Measurements from ENCODE around the gene KRTAP10-5. TPM values are rescaled to one million over a fixed set of nuclear protein-coding genes. Genes with fewer than 3 reads are reported as not detected.
"Not testable (repeated sequence)": the region's sequence is repeated elsewhere in the genome, so short reads cannot be mapped to it uniquely, and the experiment has no call there.

KRTAP10-5 gene
- total RNA-seq, 1 donor from 2014 or later, result not detected

- no peaks in the 10 kb centered on the region for H3K36me3 ChIP-seq
- H3K27me3 ChIP-seq (ENCODE audit: low read depth), result no peaks in the 10 kb centered on the region
- intact Hi-C loops (cut with DNase I), result no loop called here
- H3K4me3 ChIP-seq, result no peak overlapping the region
- ATAC-seq, result no peak
- H3K9me3 ChIP-seq, result peaks cover 13% of the 10 kb centered on the region
- no peak overlapping the region for H3K27ac ChIP-seq
- TF ChIP-seq CTCF (IDR thresholded peaks at IDR 0.05), result no peak
- no peak for DNase-seq
- no peaks in the 10 kb centered on the region for H3K4me1 ChIP-seq
Observed at GRCh38 chr21:44613386-44614155, 33.2 kb upstream of the KRTAP10-5 start.

DNA sequence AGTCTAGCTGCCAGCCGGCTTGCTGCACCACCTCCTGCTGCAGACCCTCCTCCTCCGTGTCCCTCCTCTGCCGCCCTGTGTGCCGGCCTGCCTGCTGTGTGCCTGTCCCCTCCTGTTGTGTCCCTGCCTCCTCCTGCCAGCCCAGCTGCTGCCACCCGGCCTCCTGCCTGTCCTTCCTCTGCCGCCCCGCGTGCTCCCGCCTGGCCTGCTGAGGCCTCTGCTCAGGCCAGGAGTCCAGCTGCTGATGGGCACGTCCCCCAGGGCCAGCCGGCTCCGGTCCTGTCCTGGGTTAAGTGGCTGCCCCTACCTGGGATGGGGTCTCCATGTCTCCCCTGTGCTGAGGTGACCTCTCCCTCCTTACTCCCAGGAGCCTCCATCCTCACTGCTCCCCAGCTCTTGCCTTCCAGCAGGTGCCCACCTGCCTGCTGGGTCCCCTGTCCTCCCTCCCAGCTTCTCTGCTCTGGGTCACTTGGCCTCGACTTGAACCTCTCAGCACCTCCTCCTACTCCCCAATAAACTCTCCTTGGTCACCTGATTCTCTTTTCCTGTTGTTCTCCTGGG is 32.3 kb upstream of the KRTAP10-5 start:
- Histone ChIP-seq H3K4me3 (no peak overlapping the region), H3K27me3 (ENCODE audit: low read depth) (no peaks in the 10 kb centered on the region), H3K27ac (no peak overlapping the region), H3K9me3 (peaks cover 13% of the 10 kb centered on the region), H3K36me3 (no peaks in the 10 kb centered on the region), H3K4me1 (no peaks in the 10 kb centered on the region)
- ATAC-seq (no peak), DNase-seq (no peak)
- intact Hi-C loops (cut with DNase I), result no loop called here
- no peak for TF ChIP-seq CTCF (IDR thresholded peaks at IDR 0.05)

DNA sequence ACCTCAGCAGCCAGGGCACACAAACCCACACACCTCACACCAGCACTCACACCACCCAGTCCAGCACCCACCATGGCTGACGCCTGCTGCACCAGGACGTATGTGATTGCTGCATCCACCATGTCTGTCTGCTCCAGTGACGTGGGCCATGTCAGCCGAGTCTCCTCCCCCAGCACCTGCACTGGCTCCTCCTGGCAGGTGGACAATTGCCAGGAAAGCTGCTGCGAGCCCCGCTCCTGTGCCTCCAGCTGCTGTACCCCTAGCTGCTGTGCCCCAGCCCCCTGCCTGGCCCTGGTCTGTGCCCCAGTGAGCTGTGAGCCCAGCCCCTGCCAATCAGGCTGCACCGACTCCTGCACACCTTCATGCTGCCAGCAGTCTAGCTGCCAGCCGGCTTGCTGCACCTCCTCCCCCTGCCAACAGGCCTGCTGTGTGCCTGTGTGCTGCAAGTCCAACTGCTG is 31.7 kb upstream of the KRTAP10-5 start, which contains the start of gene KRTAP10-8:
TSS of gene KRTAP10-8 (plus strand) at position 51 of the 458 bp plus-strand sequence. CDS start at position 73, 22 bp downstream.
- ATAC-seq (no peak), DNase-seq (no peak)
- TF ChIP-seq CTCF (IDR thresholded peaks at IDR 0.05), result no peak
- H3K36me3 ChIP-seq, result no peaks in the 10 kb centered on the region
- no peaks in the 10 kb centered on the region for H3K4me1 ChIP-seq
- H3K4me3 ChIP-seq, result no peak within 1 kb of the TSS
- H3K9me3 ChIP-seq, result peaks cover 13% of the 10 kb centered on the region
- H3K27ac ChIP-seq, result no peak within 1 kb of the TSS
- intact Hi-C loops (cut with DNase I), result no loop called here
- H3K27me3 ChIP-seq (ENCODE audit: low read depth), result no peaks in the 10 kb centered on the region

DNA sequence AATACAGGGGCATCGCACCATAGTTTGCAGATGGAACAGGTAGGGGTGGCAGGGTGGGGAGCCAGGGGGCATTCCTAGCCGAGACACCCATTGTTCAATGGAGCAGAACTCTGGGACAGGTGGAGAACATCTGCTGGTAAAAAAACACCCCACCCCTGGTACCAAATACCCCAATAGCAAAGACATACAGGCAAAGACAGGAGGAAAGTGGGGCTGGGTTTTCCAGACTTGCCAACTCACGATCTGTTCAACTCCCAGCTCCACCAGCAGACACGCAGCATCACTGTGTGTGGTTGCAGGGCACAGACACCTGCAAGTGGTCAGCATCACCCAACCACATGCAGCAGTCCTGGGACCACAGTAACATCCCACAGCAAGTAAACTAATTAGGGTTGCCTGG is 31.1 kb upstream of the KRTAP10-5 start:
- no peak overlapping the region for H3K27ac ChIP-seq
- no peaks in the 10 kb centered on the region for H3K27me3 ChIP-seq (ENCODE audit: low read depth)
- H3K4me1 ChIP-seq, result no peaks in the 10 kb centered on the region
- TF ChIP-seq CTCF (IDR thresholded peaks at IDR 0.05), result no peak
- DNase-seq (no peak), ATAC-seq (no peak)
- intact Hi-C loops (cut with DNase I), result no loop called here
- H3K4me3 ChIP-seq, result no peak overlapping the region
- H3K36me3 ChIP-seq, result no peaks in the 10 kb centered on the region
- H3K9me3 ChIP-seq, result peaks cover 13% of the 10 kb centered on the region

DNA sequence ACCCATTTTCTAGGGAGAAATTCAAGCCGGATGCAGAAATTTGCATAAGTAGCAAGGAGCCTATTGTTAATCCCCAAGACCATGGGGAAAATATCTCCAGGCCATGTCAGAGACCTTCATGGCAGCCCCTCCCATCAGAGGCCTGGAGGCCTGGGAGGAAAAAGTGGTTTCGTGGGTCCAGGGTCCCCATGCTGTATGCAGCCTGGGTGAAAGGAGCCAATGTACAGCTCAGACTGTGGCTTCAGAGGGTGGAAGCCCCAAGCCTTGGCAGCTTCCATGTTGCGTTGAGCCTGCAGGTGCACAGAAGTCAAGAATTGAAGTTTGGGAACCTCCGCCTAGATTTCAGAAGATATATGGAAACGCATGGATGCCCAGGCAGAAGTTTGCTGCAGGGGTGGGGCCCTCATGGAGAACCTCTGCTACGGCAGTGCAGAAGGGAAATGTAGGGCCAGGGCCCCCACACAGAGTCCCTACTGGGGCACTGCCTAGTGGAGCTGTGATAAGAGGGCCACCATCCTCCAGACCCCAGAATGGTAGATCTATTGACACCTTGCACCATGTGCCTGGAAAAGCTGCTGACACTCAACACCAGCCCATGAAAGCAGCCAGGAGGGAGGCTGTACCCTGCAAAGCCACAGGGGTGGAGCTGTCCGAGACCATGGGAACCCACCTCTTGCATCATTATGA is 29.9 kb upstream of the KRTAP10-5 start:
- ATAC-seq; DNase-seq; H3K4me1 ChIP-seq; H3K36me3 ChIP-seq; H3K4me3 ChIP-seq; H3K27me3 ChIP-seq (ENCODE audit: low read depth); H3K27ac ChIP-seq; intact Hi-C loops (cut with DNase I): not testable (repeated sequence)
- peaks cover 13% of the 10 kb centered on the region for H3K9me3 ChIP-seq
